Measurements from ENCODE around the gene KCNK3. TPM values are rescaled to one million over a fixed set of nuclear protein-coding genes. Genes with fewer than 3 reads are reported as not detected.
A peak's percentile ranks its signal among the peaks of the same experiment; 100 is the strongest.

Gene KCNK3
- total and polyA plus RNA-seq, 2 donors (not counting 3 experiments of a cell fraction or from before 2014, with no cell fraction given): not detected

DNA sequence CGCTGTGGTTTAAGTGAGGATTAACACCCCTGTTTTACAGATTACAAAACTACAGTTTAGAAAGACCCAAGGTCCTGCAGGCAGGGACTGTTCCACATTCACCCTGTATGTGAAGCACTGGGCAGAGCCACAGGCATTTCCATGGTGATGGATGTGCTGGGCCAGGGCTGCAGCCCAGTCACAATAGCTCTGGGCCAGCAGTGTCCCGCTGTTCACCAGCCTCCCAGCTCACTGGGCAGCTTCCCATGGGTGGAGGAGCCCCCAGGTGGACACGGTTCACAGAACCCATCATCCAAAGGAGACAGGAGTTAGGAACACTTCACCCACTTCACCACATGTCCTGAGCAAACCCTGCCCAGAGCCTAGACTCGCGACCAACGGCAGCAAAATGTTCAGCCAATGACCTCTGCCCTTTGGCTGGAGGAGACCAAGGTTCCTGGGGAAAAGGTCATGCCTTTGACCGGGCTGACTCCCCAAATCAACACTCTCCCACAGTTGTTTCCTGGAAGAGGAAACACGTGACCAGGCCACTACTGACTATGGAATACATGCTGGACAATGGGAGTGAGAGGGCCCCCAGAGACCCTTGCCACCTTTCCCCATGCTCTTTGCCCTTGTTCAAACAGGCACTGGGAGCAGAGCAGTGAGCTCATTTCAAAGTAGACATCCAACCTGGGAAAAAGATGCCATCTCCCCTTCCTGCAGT lies 43.5 kb downstream of the KCNK3 start:
- H3K9ac ChIP-seq (replicated peaks; ENCODE audit: extremely low read depth, insufficient read depth, low read length): no peak overlapping the region
- ChIA-PET CTCF (interaction anchor here (0.7 to 14.5 kb wide), 4 partner anchors 10 to 130 kb away, joined by 3 to 353 read pairs (median 4); no protein-coding TSS in a partner anchor), POLR2A (no interaction called here)
- no peaks in the 10 kb centered on the region for H3K9me1 ChIP-seq (replicated peaks; ENCODE audit: control insufficient read depth, extremely low read depth, insufficient read depth, low read length)
- BruUV-seq (replicated peaks): no TSS peak
- H3K36me3 ChIP-seq (ENCODE audit: control insufficient read depth in 2 of 2, extremely low read depth in 1 of 2, insufficient read depth in 2 of 2, low read length in 2 of 2): no peaks in the 10 kb centered on the region
- FAIRE-seq: no peak
- H3K4me3 ChIP-seq (replicated peaks in 1 of 3; ENCODE audit: insufficient read depth in 1 of 3, low read depth in 1 of 3, low read length in 3 of 3): no peak overlapping the region
- dilution Hi-C loops (cut with MboI; ENCODE audit: extremely low pct_ligation_motif_present, low sequenced_read_pairs) (no loop called here), intact Hi-C loops (cut with micrococcal nuclease) (no loop called here)
- no peak overlapping the region for H2AFZ ChIP-seq (ENCODE audit: low read depth, low read length)
- H3K27me3 ChIP-seq (ENCODE audit: control insufficient read depth in 2 of 2, insufficient read depth in 2 of 2, low read length in 2 of 2): peaks cover 0 to 4% of the 10 kb centered on the region in 2 experiments
- no peak overlapping the region for H3K4me2 ChIP-seq (ENCODE audit: insufficient read depth, low read length)
- peaks cover 3% of the 10 kb centered on the region for H3K4me1 ChIP-seq (ENCODE audit: control insufficient read depth, extremely low read depth, insufficient read depth, low read length)
- no peaks in the 10 kb centered on the region for H4K20me1 ChIP-seq (replicated peaks; ENCODE audit: control insufficient read depth, extremely low read depth, insufficient read depth, low read length)
- TF ChIP-seq FOS (IDR thresholded peaks at IDR 0.05; ENCODE audit: borderline replicate concordance, insufficient read depth, low read length) (no peak), POLR2A (IDR thresholded peaks at IDR 0.05; ENCODE audit: low read depth, low read length) (no peak), JUN (IDR thresholded peaks at IDR 0.05; ENCODE audit: borderline replicate concordance, insufficient read depth, insufficient read length, low read depth) (no peak), GATA2 (IDR thresholded peaks at IDR 0.05; ENCODE audit: insufficient read depth, insufficient read length, low read depth, low read length) (no peak)
- no peaks in the 10 kb centered on the region for H3K79me2 ChIP-seq (ENCODE audit: control insufficient read depth, insufficient read depth, low read length)
- H3K9me3 ChIP-seq (replicated peaks; ENCODE audit: control insufficient read depth, insufficient read depth, low read length): no peaks in the 10 kb centered on the region
- no peak overlapping the region for H3K27ac ChIP-seq (ENCODE audit: insufficient read depth, low read depth, low read length)
- peak; percentile 11 for DNase-seq (ENCODE audit: low read depth, low spot score)

DNA sequence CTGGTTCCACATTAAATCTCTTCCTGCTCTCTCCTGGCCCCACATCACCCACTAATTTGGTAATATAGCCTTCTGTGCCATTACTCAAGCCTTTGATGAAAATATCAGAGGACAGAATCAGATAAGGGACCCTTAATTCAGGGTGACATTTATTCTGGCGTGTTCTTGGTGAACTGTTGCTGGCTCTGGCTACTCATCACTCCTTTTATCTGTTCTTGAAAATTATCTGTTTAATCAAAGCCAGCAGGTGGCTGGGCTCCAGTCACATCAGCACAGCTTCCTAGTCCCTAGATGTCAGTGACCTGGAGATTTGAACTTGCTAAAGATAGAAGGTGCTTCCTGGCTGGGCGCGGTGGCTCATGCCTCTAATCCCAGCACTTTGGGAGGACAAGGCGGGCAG lies 44.7 kb downstream of the KCNK3 start:
- Histone ChIP-seq H3K36me3 (ENCODE audit: control insufficient read depth in 2 of 2, extremely low read depth in 1 of 2, insufficient read depth in 2 of 2, low read length in 2 of 2) (no peaks in the 10 kb centered on the region), H3K27ac (ENCODE audit: insufficient read depth, low read depth, low read length) (no peak overlapping the region), H3K4me1 (ENCODE audit: control insufficient read depth, extremely low read depth, insufficient read depth, low read length) (peaks cover 3% of the 10 kb centered on the region), H2AFZ (ENCODE audit: low read depth, low read length) (no peak overlapping the region), H3K4me2 (ENCODE audit: insufficient read depth, low read length) (no peak overlapping the region), H4K20me1 (replicated peaks; ENCODE audit: control insufficient read depth, extremely low read depth, insufficient read depth, low read length) (no peaks in the 10 kb centered on the region), H3K9me1 (replicated peaks; ENCODE audit: control insufficient read depth, extremely low read depth, insufficient read depth, low read length) (no peaks in the 10 kb centered on the region), H3K9ac (replicated peaks; ENCODE audit: extremely low read depth, insufficient read depth, low read length) (no peak overlapping the region), H3K9me3 (replicated peaks; ENCODE audit: control insufficient read depth, insufficient read depth, low read length) (no peaks in the 10 kb centered on the region), H3K27me3 (ENCODE audit: control insufficient read depth in 2 of 2, insufficient read depth in 2 of 2, low read length in 2 of 2) (peaks cover 0 to 4% of the 10 kb centered on the region in 2 experiments), H3K4me3 (replicated peaks in 1 of 3; ENCODE audit: insufficient read depth in 1 of 3, low read depth in 1 of 3, low read length in 3 of 3) (no peak overlapping the region), H3K79me2 (ENCODE audit: control insufficient read depth, insufficient read depth, low read length) (no peaks in the 10 kb centered on the region)
- TF ChIP-seq, protein P1, sequence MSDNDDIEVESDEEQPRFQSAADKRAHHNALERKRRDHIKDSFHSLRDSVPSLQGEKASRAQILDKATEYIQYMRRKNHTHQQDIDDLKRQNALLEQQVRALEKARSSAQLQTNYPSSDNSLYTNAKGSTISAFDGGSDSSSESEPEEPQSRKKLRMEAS (IDR thresholded peaks at IDR 0.05; ENCODE audit: insufficient read depth, insufficient read length): no peak
- no peak for TF ChIP-seq POLR2A (IDR thresholded peaks at IDR 0.05; ENCODE audit: low read depth, low read length)
- TF ChIP-seq MYC (IDR thresholded peaks at IDR 0.05; ENCODE audit: low read depth, low read length): no peak
- no peak for TF ChIP-seq JUN (IDR thresholded peaks at IDR 0.05; ENCODE audit: borderline replicate concordance, insufficient read depth, insufficient read length, low read depth)
- no peak for TF ChIP-seq POLR2AphosphoS5 (IDR thresholded peaks at IDR 0.05; ENCODE audit: insufficient read depth, low read depth, low read length)
- TF ChIP-seq, protein P2, sequence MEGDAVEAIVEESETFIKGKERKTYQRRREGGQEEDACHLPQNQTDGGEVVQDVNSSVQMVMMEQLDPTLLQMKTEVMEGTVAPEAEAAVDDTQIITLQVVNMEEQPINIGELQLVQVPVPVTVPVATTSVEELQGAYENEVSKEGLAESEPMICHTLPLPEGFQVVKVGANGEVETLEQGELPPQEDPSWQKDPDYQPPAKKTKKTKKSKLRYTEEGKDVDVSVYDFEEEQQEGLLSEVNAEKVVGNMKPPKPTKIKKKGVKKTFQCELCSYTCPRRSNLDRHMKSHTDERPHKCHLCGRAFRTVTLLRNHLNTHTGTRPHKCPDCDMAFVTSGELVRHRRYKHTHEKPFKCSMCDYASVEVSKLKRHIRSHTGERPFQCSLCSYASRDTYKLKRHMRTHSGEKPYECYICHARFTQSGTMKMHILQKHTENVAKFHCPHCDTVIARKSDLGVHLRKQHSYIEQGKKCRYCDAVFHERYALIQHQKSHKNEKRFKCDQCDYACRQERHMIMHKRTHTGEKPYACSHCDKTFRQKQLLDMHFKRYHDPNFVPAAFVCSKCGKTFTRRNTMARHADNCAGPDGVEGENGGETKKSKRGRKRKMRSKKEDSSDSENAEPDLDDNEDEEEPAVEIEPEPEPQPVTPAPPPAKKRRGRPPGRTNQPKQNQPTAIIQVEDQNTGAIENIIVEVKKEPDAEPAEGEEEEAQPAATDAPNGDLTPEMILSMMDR (IDR thresholded peaks at IDR 0.05; ENCODE audit: extremely low read depth in 1 of 2, insufficient read depth in 1 of 2, low read depth in 1 of 2, low read length in 2 of 2): no peak
- TF ChIP-seq GATA2 (IDR thresholded peaks at IDR 0.05; ENCODE audit: insufficient read depth, insufficient read length, low read depth, low read length): no peak
- no peak for TF ChIP-seq FOS (IDR thresholded peaks at IDR 0.05; ENCODE audit: borderline replicate concordance, insufficient read depth, low read length)
- TF ChIP-seq EZH2 (IDR thresholded peaks at IDR 0.05; ENCODE audit: borderline replicate concordance, low read depth, low read length, severe bottlenecking): no peak
- no TSS peak for BruUV-seq (replicated peaks)
- POLR2A ChIA-PET: no interaction called here
- DNase-seq (ENCODE audit: low read depth, low spot score) (no peak), FAIRE-seq (no peak)
- intact Hi-C loops (cut with micrococcal nuclease) (no loop called here), dilution Hi-C loops (cut with MboI; ENCODE audit: extremely low pct_ligation_motif_present, low sequenced_read_pairs) (no loop called here)
- CTCF ChIA-PET: interaction anchor here (1.4 to 14.5 kb wide), 2 partner anchors 9 to 132 kb away, joined by 4 to 353 read pairs; no protein-coding TSS in a partner anchor

All from endothelial cell of umbilical vein (primary cell).